K562 (cell line): ENCODE measurements around the gene C1orf116. TPM values are rescaled to one million over a fixed set of nuclear protein-coding genes. Genes with fewer than 3 reads are reported as not detected.

Experiments
- BCL6 ChIP-seq: fragments of 250-450 bp; sonication (Bioruptor Pico); IDR thresholded peaks from 2 replicates; pipeline ENCODE4 v1.4.0; 2020
- CSDE1 ChIP-seq, 2 experiments: fragments of 450-650 bp; IDR thresholded peaks; 2 replicates each; pipeline ENCODE4 v1.6.1; 2016; ENCODE audit warnings: mild to moderate bottlenecking in 1 of 2
- EHMT2 ChIP-seq: fragments of 450-650 bp; IDR thresholded peaks from 2 replicates; pipeline ENCODE4 v1.6.1; 2018; ENCODE audit warnings: antibody characterized with exemption
- IFI16 ChIP-seq: fragments of 250-450 bp; sonication (Bioruptor Pico); IDR thresholded peaks from 2 replicates; pipeline ENCODE4 v2.1.2; 2022; ENCODE audit warnings: mild to moderate bottlenecking, inconsistent platforms
- YBX1 ChIP-seq: fragments of 450-650 bp; IDR thresholded peaks from 2 replicates; pipeline ENCODE4 v1.7.1; 2016; ENCODE audit warnings: mild to moderate bottlenecking
- polyA plus RNA-seq, 8 experiments: library from polyadenylated mRNA; depleted of rRNA in 4 of 8; stranded (reverse) in 5 of 8; unstranded in 3 of 8; fragments of >200 nt; fragmentation: Nextera tagmentation in 2 of 8; fragmentation: Illumina TruSeq in 1 of 8; extraction: Ambion mirVana in 2 of 8; extraction: Trizol in 1 of 8; gene quantifications; 2 replicates each; pipeline versions ENCODE4 v1.2.1 to v1.2.3, GENCODE V29; 2011 to 2014; ENCODE audit warnings: inconsistent platforms in 1 of 8, missing spikeins in 1 of 8
- total RNA-seq, 7 experiments: library from RNA; depleted of rRNA in 6 of 7; stranded (reverse); fragments of >200 nt in 6 of 7; fragmentation: Illumina TruSeq in 2 of 7; extraction: Trizol in 2 of 7; gene quantifications; 2 replicates each; pipeline versions ENCODE4 v1.2.1 to v1.2.3, GENCODE V29; 2011 to 2021; ENCODE audit warnings: low replicate concordance in 1 of 7
- TF ChIP-seq, protein P1 (sequence below): sonication (generic); formaldehyde crosslinking; IDR thresholded peaks from 2 replicates; pipeline ENCODE4 v1.8.1; 2023; ENCODE audit warnings: mild to moderate bottlenecking, missing genetic modification reagents
- TF ChIP-seq, protein P2 (sequence below): fragments of 450-650 bp; formaldehyde crosslinking; IDR thresholded peaks from 2 replicates; pipeline ENCODE4 v1.4.0; 2022; ENCODE audit warnings: missing genetic modification characterization

Gene C1orf116
- total and polyA plus RNA-seq, 9 of the 15 experiments (the other 6 are each of a cell fraction or from before 2014, with no cell fraction given): 0.62 to 3.0 (median 0.95) TPM

DNA sequence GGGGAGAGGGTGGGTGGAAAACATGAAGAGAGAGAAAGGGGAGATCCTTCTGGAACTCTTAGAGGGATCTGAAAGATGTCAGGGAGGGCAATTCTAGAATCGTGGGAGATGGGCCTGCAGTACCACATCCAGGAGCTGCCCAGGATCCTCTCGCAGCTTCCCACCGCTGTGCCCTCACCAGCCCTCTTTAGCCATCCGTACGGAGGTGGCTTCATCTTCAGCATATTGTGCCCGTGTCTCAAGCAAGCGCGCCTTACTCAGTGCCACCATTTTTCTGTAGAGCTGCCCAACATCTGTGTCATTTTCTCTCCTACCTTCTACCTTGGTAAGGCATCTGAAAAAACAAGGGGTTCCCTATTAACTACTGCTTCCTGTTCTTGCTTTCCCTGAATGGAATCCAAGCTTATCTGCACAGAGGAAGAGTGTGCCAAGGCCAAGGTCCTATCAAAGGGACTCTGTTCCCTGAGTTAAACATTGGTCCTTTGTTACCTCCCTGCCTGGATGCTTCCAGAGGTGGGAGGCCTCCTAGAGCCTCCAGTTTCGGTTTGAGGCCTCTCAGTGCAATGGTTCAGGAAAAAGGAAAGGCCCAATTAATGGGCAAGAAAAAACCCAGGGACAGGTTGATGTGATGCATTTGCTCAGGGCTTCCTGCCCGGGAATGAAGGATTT, 23.2 kb downstream of the C1orf116 start (continued):
- TF ChIP-seq, protein P1, sequence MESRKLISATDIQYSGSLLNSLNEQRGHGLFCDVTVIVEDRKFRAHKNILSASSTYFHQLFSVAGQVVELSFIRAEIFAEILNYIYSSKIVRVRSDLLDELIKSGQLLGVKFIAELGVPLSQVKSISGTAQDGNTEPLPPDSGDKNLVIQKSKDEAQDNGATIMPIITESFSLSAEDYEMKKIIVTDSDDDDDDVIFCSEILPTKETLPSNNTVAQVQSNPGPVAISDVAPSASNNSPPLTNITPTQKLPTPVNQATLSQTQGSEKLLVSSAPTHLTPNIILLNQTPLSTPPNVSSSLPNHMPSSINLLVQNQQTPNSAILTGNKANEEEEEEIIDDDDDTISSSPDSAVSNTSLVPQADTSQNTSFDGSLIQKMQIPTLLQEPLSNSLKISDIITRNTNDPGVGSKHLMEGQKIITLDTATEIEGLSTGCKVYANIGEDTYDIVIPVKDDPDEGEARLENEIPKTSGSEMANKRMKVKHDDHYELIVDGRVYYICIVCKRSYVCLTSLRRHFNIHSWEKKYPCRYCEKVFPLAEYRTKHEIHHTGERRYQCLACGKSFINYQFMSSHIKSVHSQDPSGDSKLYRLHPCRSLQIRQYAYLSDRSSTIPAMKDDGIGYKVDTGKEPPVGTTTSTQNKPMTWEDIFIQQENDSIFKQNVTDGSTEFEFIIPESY (CRISPR knock-in tag): no peak
- TF ChIP-seq CSDE1 (IDR thresholded peaks at IDR 0.05): no peak
- TF ChIP-seq EHMT2: no peak
- no peak for TF ChIP-seq IFI16 (CRISPR knock-in tag)
- TF ChIP-seq, protein P2, sequence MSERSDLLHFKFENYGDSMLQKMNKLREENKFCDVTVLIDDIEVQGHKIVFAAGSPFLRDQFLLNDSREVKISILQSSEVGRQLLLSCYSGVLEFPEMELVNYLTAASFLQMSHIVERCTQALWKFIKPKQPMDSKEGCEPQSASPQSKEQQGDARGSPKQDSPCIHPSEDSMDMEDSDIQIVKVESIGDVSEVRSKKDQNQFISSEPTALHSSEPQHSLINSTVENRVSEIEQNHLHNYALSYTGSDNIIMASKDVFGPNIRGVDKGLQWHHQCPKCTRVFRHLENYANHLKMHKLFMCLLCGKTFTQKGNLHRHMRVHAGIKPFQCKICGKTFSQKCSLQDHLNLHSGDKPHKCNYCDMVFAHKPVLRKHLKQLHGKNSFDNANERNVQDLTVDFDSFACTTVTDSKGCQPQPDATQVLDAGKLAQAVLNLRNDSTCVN (CRISPR knock-in tag): no peak
- TF ChIP-seq YBX1: no peak
- TF ChIP-seq BCL6 (CRISPR knock-in tag): no peak
